CD14-positive monocyte (primary cell): Measurements from ENCODE around the gene CDC42EP2. TPM values are rescaled to one million over a fixed set of nuclear protein-coding genes. Genes with fewer than 3 reads are reported as not detected.

Experiments
- DNase-seq, 3 donors: peaks; one replicate each; pipeline ENCODE4 v3.0.0-alpha.2; 2011 to 2022
- H2AFZ ChIP-seq: 2 replicates; pipeline ENCODE4 v1.6.0; 2012; ENCODE audit warnings: mild to moderate bottlenecking, low read depth, low read length, inconsistent platforms; ENCODE audit not compliant: insufficient read depth, poor library complexity, severe bottlenecking
- H3K27ac ChIP-seq, 2 donors: 1 replicate in 1 of 2; 2 replicates in 1 of 2; pipeline ENCODE4 v1.5.1; 2012 to 2013; ENCODE audit warnings: low read length in 2 of 2, control low read depth in 1 of 2, inconsistent platforms in 1 of 2, low read depth in 1 of 2, mild to moderate bottlenecking in 1 of 2
- H3K27me3 ChIP-seq, 2 donors: one replicate each; pipeline versions ENCODE4 v1.6.0 to v1.6.1; 2011 to 2013; ENCODE audit warnings: low read length in 2 of 2; ENCODE audit not compliant: control insufficient read depth in 2 of 2, insufficient read depth in 2 of 2
- H3K36me3 ChIP-seq, 2 donors: replicated peaks in 1 of 2; 1 replicate in 1 of 2; 2 replicates in 1 of 2; pipeline versions ENCODE4 v1.5.1 to v1.6.1; 2012 to 2013; ENCODE audit warnings: low read length in 2 of 2, control low read depth in 1 of 2, inconsistent platforms in 1 of 2, mild to moderate bottlenecking in 1 of 2; ENCODE audit not compliant: insufficient read depth in 2 of 2, control insufficient read depth in 1 of 2
- H3K4me1 ChIP-seq, 2 donors: 1 replicate in 1 of 2; 2 replicates in 1 of 2; pipeline versions ENCODE4 v1.5.1 to v1.6.1; 2012 to 2013; ENCODE audit warnings: low read length in 2 of 2, control low read depth in 1 of 2, inconsistent platforms in 1 of 2, mild to moderate bottlenecking in 1 of 2, moderate library complexity in 1 of 2; ENCODE audit not compliant: insufficient read depth in 2 of 2, control insufficient read depth in 1 of 2
- H3K4me2 ChIP-seq: replicated peaks from 2 replicates; pipeline ENCODE3; 2012; ENCODE audit warnings: low read length, moderate library complexity, mild to moderate bottlenecking; ENCODE audit not compliant: poor library complexity, severe bottlenecking; ENCODE audit errors: extremely low read depth
- H3K4me3 ChIP-seq, 3 experiments: fragments of 200-600 bp in 1 of 3; sonication (generic) in 1 of 3; replicated peaks in 1 of 3; 1 replicate in 2 of 3; 2 replicates in 1 of 3; pipeline ENCODE4 v1.5.1; 2011 to 2013; ENCODE audit warnings: low read length in 3 of 3, mild to moderate bottlenecking in 3 of 3, control low read depth in 2 of 3, low read depth in 2 of 3, inconsistent platforms in 1 of 3, moderate library complexity in 1 of 3
- H3K79me2 ChIP-seq: 2 replicates; pipeline ENCODE4 v1.6.0; 2012; ENCODE audit warnings: mild to moderate bottlenecking, control low read depth, inconsistent platforms, low read length, moderate library complexity; ENCODE audit not compliant: insufficient read depth
- H3K9ac ChIP-seq: 2 replicates; pipeline ENCODE4 v1.6.0; 2017; ENCODE audit warnings: low read length, mild to moderate bottlenecking; ENCODE audit not compliant: insufficient read depth, poor library complexity, severe bottlenecking
- H3K9me3 ChIP-seq, 2 donors: replicated peaks in 1 of 2; 1 replicate in 1 of 2; 2 replicates in 1 of 2; pipeline versions ENCODE4 v1.5.1 to v1.6.1; 2012 to 2013; ENCODE audit warnings: low read length in 2 of 2, control low read depth in 1 of 2; ENCODE audit not compliant: control insufficient read depth in 1 of 2, insufficient read depth in 1 of 2
- H4K20me1 ChIP-seq: 2 replicates; pipeline ENCODE4 v1.6.0; 2012; ENCODE audit warnings: mild to moderate bottlenecking, low read length, control low read depth, moderate library complexity; ENCODE audit not compliant: insufficient read depth
- H3K27ac Mint-ChIP-seq, 7 donors: one replicate each; pipeline ENCODE4 v1.8.0; 2020; ENCODE audit warnings: mild to moderate bottlenecking in 7 of 7, mixed read lengths in 7 of 7, moderate library complexity in 6 of 7, inconsistent platforms in 2 of 7
- H3K27me3 Mint-ChIP-seq, 3 donors: one replicate each; pipeline ENCODE4 v1.8.0; 2021 to 2022; ENCODE audit warnings: low read depth in 3 of 3, mild to moderate bottlenecking in 3 of 3, mixed read lengths in 3 of 3, moderate library complexity in 3 of 3, inconsistent platforms in 1 of 3
- H3K36me3 Mint-ChIP-seq, 2 donors: one replicate each; pipeline ENCODE4 v1.8.0; 2020; ENCODE audit warnings: mixed read lengths in 2 of 2, inconsistent platforms in 1 of 2, mild to moderate bottlenecking in 1 of 2
- H3K4me1 Mint-ChIP-seq: one replicate; pipeline ENCODE4 v1.8.0; 2020; ENCODE audit warnings: mild to moderate bottlenecking, mixed read lengths
- H3K4me3 Mint-ChIP-seq, 2 donors: one replicate each; pipeline ENCODE4 v1.8.0; 2020; ENCODE audit warnings: mild to moderate bottlenecking in 2 of 2, mixed read lengths in 2 of 2, moderate library complexity in 1 of 2
- H3K9me3 Mint-ChIP-seq, 7 donors: one replicate each; pipeline ENCODE4 v1.8.0; 2020 to 2022; ENCODE audit warnings: mixed read lengths in 7 of 7, mild to moderate bottlenecking in 6 of 7, moderate library complexity in 6 of 7, inconsistent platforms in 2 of 7
- CTCF ChIP-seq: fragments of 200-600 bp; IDR thresholded peaks from one replicate; pipeline ENCODE4 v1.8.0; 2022; ENCODE audit warnings: antibody characterized with exemption, mild to moderate bottlenecking
- WGBS: methylation state at CpG from one replicate; pipeline ENCODE4 v1.1.5; 2013; ENCODE audit warnings: missing lambda C conversion rate; ENCODE audit not compliant: insufficient coverage; 5-methylcytosine and 5-hydroxymethylcytosine counted together
- intact Hi-C, 2 donors: fragments of 100-400 bp; cut with micrococcal nuclease; formaldehyde crosslinking; loops; one replicate each; pipeline versions ENCODE4 v1.15.0 to v1.15.1; 2023
- polyA plus RNA-seq, 3 donors: library from polyadenylated mRNA; depleted of rRNA in 1 of 3; unstranded in 2 of 3; stranded (reverse) in 1 of 3; fragments of 300-500 nt in 2 of 3; fragments of >200 nt in 1 of 3; fragmentation: Illumina TruSeq in 2 of 3; gene quantifications; 1 replicate in 2 of 3; 2 replicates in 1 of 3; pipeline ENCODE4 v1.2.3, GENCODE V29; 2012 to 2021

CDC42EP2 gene
- polyA plus RNA-seq, 3 donors = 5.4 to 15.6 (median 10.1) TPM

DNA sequence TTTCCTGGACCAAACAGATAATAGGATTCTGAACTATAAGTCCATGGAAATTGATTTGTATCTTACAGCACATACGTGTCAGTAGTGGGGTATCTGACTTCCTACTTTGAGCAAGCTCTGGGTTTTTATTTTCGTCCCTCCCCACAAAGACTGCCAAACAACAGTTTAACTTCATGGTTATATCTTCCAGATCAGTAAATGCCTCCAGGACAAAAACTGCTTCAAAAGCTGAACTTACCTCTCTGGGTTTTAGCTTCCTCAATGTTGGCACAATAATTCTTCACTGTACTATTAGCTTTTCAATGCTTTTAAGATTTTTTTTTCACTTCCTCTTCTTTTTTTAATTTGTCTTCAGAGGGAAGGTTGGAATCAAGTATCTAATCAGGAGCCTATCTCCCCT is 14.8 kb downstream of the CDC42EP2 start:
- peaks cover 1% of the 10 kb centered on the region for H4K20me1 ChIP-seq
- H3K27ac ChIP-seq = peak overlapping the region in 1 of 2 donors; percentile 5
- 0% methylated on average over 1 of the region's 2 CpGs for WGBS
- Mint-ChIP-seq H3K4me3 (peak overlapping the region; percentile 57 to 60), H3K27me3 (peaks cover 3 to 8% (median 7%) of the 10 kb centered on the region in 3 donors), H3K4me1 (peaks cover 18% of the 10 kb centered on the region), H3K36me3 (no peaks in the 10 kb centered on the region), H3K9me3 (no peaks in the 10 kb centered on the region), H3K27ac (peak overlapping the region; percentile 19 to 90 (median 82))
- TF ChIP-seq CTCF = no peak
- H3K4me1 ChIP-seq = peaks cover 16 to 21% of the 10 kb centered on the region in 2 donors
- no peaks in the 10 kb centered on the region for H3K27me3 ChIP-seq
- H2AFZ ChIP-seq = peak overlapping the region; percentile 61
- no peaks in the 10 kb centered on the region for H3K36me3 ChIP-seq
- no peak overlapping the region for H3K9ac ChIP-seq
- H3K4me2 ChIP-seq = peak overlapping the region; percentile 52
- H3K4me3 ChIP-seq = peak overlapping the region in 1 of 3 experiments; percentile 43
- DNase-seq = peak in 1 of 3 donors; percentile 19
- H3K9me3 ChIP-seq = no peaks in the 10 kb centered on the region
- peaks cover 8% of the 10 kb centered on the region for H3K79me2 ChIP-seq
- intact Hi-C loops = no loop called here

GRCh38 chr11:65329944-65330403 is 15.3 kb downstream of the CDC42EP2 start:
- peak; percentile 84 for TF ChIP-seq CTCF
- H3K36me3 Mint-ChIP-seq = no peaks in the 10 kb centered on the region
- peaks cover 6% of the 10 kb centered on the region for H4K20me1 ChIP-seq
- H3K4me2 ChIP-seq = peak overlapping the region; percentile 52
- peak overlapping the region in 1 of 2 donors; percentile 5 for H3K27ac ChIP-seq
- H2AFZ ChIP-seq = peak overlapping the region; percentile 61
- intact Hi-C loops = loop anchor here in 1 of 2 donors (5.0 kb wide), 1 partner anchor 53 kb away; no protein-coding TSS in a partner anchor
- no peaks in the 10 kb centered on the region for H3K9me3 Mint-ChIP-seq
- H3K9ac ChIP-seq = no peak overlapping the region
- peaks cover 21 to 26% of the 10 kb centered on the region in 2 donors for H3K4me1 ChIP-seq
- H3K4me3 ChIP-seq = peak overlapping the region in 1 of 3 experiments; percentile 43
- DNase-seq = peak; percentile 79 to 92 (median 86)
- H3K79me2 ChIP-seq = peaks cover 13% of the 10 kb centered on the region
- H3K27me3 ChIP-seq = no peaks in the 10 kb centered on the region
- no peaks in the 10 kb centered on the region for H3K9me3 ChIP-seq
- peak overlapping the region; percentile 19 to 90 (median 82) for H3K27ac Mint-ChIP-seq
- WGBS = 0% methylated on average over 8 of the region's 13 CpGs
- no peaks in the 10 kb centered on the region for H3K36me3 ChIP-seq
- peaks cover 3 to 8% (median 7%) of the 10 kb centered on the region in 3 donors for H3K27me3 Mint-ChIP-seq
- peak overlapping the region; percentile 57 to 60 for H3K4me3 Mint-ChIP-seq
- H3K4me1 Mint-ChIP-seq = peaks cover 23% of the 10 kb centered on the region
